GM12873 (cell line): ENCODE data around the gene MAP1LC3A.

Experiments
- TF ChIP-seq, protein P1 (sequence below): IDR thresholded peaks from 2 replicates; pipeline ENCODE4 v1.5.1; 2012; ENCODE audit warnings: low read depth, mild to moderate bottlenecking, moderate library complexity, low read length, control low read depth; ENCODE audit not compliant: insufficient read depth; ENCODE audit errors: missing control alignments

Gene MAP1LC3A

GRCh38 chr20:34574426-34574825, 15.9 kb downstream of the MAP1LC3A start:
- TF ChIP-seq, protein P1, sequence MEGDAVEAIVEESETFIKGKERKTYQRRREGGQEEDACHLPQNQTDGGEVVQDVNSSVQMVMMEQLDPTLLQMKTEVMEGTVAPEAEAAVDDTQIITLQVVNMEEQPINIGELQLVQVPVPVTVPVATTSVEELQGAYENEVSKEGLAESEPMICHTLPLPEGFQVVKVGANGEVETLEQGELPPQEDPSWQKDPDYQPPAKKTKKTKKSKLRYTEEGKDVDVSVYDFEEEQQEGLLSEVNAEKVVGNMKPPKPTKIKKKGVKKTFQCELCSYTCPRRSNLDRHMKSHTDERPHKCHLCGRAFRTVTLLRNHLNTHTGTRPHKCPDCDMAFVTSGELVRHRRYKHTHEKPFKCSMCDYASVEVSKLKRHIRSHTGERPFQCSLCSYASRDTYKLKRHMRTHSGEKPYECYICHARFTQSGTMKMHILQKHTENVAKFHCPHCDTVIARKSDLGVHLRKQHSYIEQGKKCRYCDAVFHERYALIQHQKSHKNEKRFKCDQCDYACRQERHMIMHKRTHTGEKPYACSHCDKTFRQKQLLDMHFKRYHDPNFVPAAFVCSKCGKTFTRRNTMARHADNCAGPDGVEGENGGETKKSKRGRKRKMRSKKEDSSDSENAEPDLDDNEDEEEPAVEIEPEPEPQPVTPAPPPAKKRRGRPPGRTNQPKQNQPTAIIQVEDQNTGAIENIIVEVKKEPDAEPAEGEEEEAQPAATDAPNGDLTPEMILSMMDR = no peak

DNA sequence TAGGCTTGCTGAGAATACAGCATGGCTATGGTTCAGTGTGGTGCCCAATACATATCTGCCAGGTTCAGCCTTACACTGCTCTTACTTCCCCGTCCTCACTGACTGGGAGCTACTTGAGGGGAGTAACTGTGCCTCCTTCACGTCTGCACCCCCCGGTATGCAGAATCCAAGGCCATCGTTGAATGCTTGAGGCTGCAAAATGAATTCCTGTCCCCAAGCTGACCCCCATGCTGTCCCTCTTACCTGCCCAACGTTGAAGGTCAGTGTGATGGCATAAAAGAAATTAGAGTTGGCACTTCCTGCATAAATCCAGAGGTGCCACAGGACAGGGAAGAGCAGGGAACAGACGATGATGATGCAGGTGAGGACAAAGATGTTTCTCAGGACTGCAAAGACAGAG, 16.3 kb downstream of the MAP1LC3A start:
- TF ChIP-seq, protein P1 = no peak

- TF ChIP-seq, protein P1 = no peak
Measured at GRCh38 chr20:34575271-34575670, 16.8 kb downstream of the MAP1LC3A start.

- TF ChIP-seq, protein P1 = no peak
Measured at GRCh38 chr20:34575756-34576155, 17.2 kb downstream of the MAP1LC3A start.

- TF ChIP-seq, protein P1 = no peak
Measured at GRCh38 chr20:34577061-34577460, 18.5 kb downstream of the MAP1LC3A start.

GRCh38 chr20:34578025-34578424, 19.5 kb downstream of the MAP1LC3A start:
- TF ChIP-seq, protein P1 = no peak

DNA sequence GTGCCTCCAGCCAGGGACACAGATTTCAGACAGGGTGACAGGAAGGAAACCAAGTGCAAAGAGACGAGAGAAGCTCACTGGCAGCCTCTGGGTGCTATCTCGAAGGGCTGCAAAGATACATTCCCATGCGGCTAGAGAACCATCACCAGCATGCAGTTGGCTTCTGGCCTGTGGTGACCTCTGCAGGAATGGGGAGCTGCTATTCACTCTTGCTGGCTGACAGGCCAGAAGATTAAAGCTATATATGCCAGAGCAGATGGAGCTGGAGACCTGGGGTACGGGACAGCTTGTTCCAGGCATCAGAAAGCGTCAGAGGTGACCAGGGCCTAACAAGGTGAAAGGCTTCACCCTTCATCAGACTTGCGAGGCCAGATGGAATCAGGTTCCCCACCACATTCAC, 20.0 kb downstream of the MAP1LC3A start:
- TF ChIP-seq, protein P1 = no peak
